Thyroid gland (tissue), 4 donors: ENCODE data around the gene HCN1. TPM values are rescaled to one million over a fixed set of nuclear protein-coding genes. Genes with fewer than 3 reads are reported as not detected.
A peak's percentile ranks its signal among the peaks of the same experiment; 100 is the strongest.

ENCODE experiments used
- DNase-seq, 2 donors: peaks; one replicate each; pipeline ENCODE4 v3.0.0-alpha.2; 2019
- H3K27ac ChIP-seq, 3 donors: fragments of 200-600 bp; sonication (generic); 1 replicate in 2 of 3; 2 replicates in 1 of 3; pipeline ENCODE4 v1.5.1; 2016 to 2019; ENCODE audit warnings: mild to moderate bottlenecking in 1 of 3, moderate library complexity in 1 of 3
- H3K27me3 ChIP-seq: fragments of 200-600 bp; sonication (generic); one replicate; pipeline ENCODE4 v1.5.1; 2019
- H3K36me3 ChIP-seq, 2 donors: fragments of 200-600 bp; sonication (generic); one replicate each; pipeline ENCODE4 v1.5.1; 2016 to 2019
- H3K4me1 ChIP-seq, 2 donors: fragments of 200-600 bp; sonication (generic); one replicate each; pipeline ENCODE4 v1.5.1; 2017 to 2019
- H3K4me3 ChIP-seq, 3 donors: fragments of 200-600 bp; sonication (generic); replicated peaks in 1 of 3; 1 replicate in 2 of 3; 2 replicates in 1 of 3; pipeline ENCODE4 v1.5.1; 2016; ENCODE audit warnings: mild to moderate bottlenecking in 1 of 3
- H3K9me3 ChIP-seq: fragments of 200-600 bp; sonication (generic); one replicate; pipeline ENCODE4 v1.5.1; 2017
- CTCF ChIP-seq, 6 experiments: fragments of 200-600 bp in 3 of 6; fragments of 450-650 bp in 3 of 6; sonication (generic) in 3 of 6; IDR thresholded peaks; one replicate each; pipeline ENCODE4 v1.5.1; 2016 to 2019; ENCODE audit warnings: antibody characterized with exemption in 6 of 6, mild to moderate bottlenecking in 2 of 6, inconsistent platforms in 1 of 6, moderate library complexity in 1 of 6
- POLR2A ChIP-seq, 2 donors: fragments of 450-650 bp; IDR thresholded peaks; one replicate each; pipeline ENCODE4 v1.6.1; 2017; ENCODE audit warnings: antibody characterized with exemption in 2 of 2, mild to moderate bottlenecking in 2 of 2, moderate library complexity in 1 of 2
- WGBS, 2 donors: methylation state at CpG; one replicate each; pipeline ENCODE4 v1.1.5; 2017; 5-methylcytosine and 5-hydroxymethylcytosine counted together
- intact Hi-C: fragments of 100-400 bp; cut with DNase I; formaldehyde crosslinking; loops from one replicate; pipeline ENCODE4 v1.15.1; 2023
- total RNA-seq, 4 donors: library from RNA; depleted of rRNA; stranded (reverse); fragments of >200 nt; gene quantifications; one replicate each; pipeline ENCODE4 v1.2.3, GENCODE V29; 2016

The HCN1 gene
- under 1 TPM; 0.17 to 0.40 (median 0.26) TPM for total RNA-seq

GRCh38 chr5:45696206-45696836, at the start of gene HCN1:
Gene HCN1, minus strand, starts transcription at chr5:45696380.
- intact Hi-C loops = no loop called here
- peak; percentile 79 to 88 for DNase-seq
- Histone ChIP-seq H3K27me3 (no peaks in the 10 kb centered on the region), H3K36me3 (no peaks in the 10 kb centered on the region), H3K9me3 (no peaks in the 10 kb centered on the region), H3K4me3 (peak within 1 kb of the TSS in 1 of 3 donors; percentile 19), H3K27ac (no peak within 1 kb of the TSS), H3K4me1 (peaks cover 0 to 11% of the 10 kb centered on the region in 2 donors)
- WGBS, 2 donors = 32 to 37% methylated on average over 13 to 15 of the region's 46 CpGs
- TF ChIP-seq POLR2A (IDR thresholded peaks at IDR 0.05) (no peak), CTCF (IDR thresholded peaks at IDR 0.05) (peak in 4 of 6 experiments; percentile 64 to 92 (median 72))

GRCh38 chr5:45741110-45741509, 44.9 kb upstream of the HCN1 start:
- WGBS, 2 donors = 20 to 29% methylated on average over 5 of the region's 5 CpGs
- intact Hi-C loops = no loop called here
- DNase-seq = no peak
- H3K4me1 ChIP-seq = no peaks in the 10 kb centered on the region
- TF ChIP-seq CTCF (IDR thresholded peaks at IDR 0.05) (no peak), POLR2A (IDR thresholded peaks at IDR 0.05) (no peak)
- no peaks in the 10 kb centered on the region for H3K27me3 ChIP-seq
- H3K27ac ChIP-seq = no peak overlapping the region
- H3K9me3 ChIP-seq = no peaks in the 10 kb centered on the region
- H3K36me3 ChIP-seq = no peaks in the 10 kb centered on the region
- no peak overlapping the region for H3K4me3 ChIP-seq

GRCh38 chr5:45737153-45737552, 41.0 kb upstream of the HCN1 start:
- intact Hi-C loops = no loop called here
- no peaks in the 10 kb centered on the region for H3K36me3 ChIP-seq
- TF ChIP-seq POLR2A (IDR thresholded peaks at IDR 0.05) = no peak
- TF ChIP-seq CTCF (IDR thresholded peaks at IDR 0.05) = no peak
- 63 to 66% methylated on average over 5 of the region's 5 CpGs for WGBS, 2 donors
- no peak overlapping the region for H3K4me3 ChIP-seq
- DNase-seq = no peak
- no peaks in the 10 kb centered on the region for H3K9me3 ChIP-seq
- H3K27ac ChIP-seq = no peak overlapping the region
- H3K4me1 ChIP-seq = no peaks in the 10 kb centered on the region
- no peaks in the 10 kb centered on the region for H3K27me3 ChIP-seq

GRCh38 chr5:45725537-45725936, 29.4 kb upstream of the HCN1 start:
- H3K27me3 ChIP-seq = no peaks in the 10 kb centered on the region
- intact Hi-C loops = no loop called here
- no peaks in the 10 kb centered on the region for H3K36me3 ChIP-seq
- H3K4me3 ChIP-seq = no peak overlapping the region
- DNase-seq = no peak
- no peak overlapping the region for H3K27ac ChIP-seq
- no peaks in the 10 kb centered on the region for H3K9me3 ChIP-seq
- TF ChIP-seq CTCF (IDR thresholded peaks at IDR 0.05) (no peak), POLR2A (IDR thresholded peaks at IDR 0.05) (no peak)
- no peaks in the 10 kb centered on the region for H3K4me1 ChIP-seq
- 55 to 69% methylated on average over 3 of the region's 3 CpGs for WGBS, 2 donors

GRCh38 chr5:45697201-45697600, 1.0 kb upstream of the HCN1 start:
- no peak overlapping the region for H3K4me3 ChIP-seq
- WGBS, 2 donors = 47 to 60% methylated on average over 6 of the region's 6 CpGs
- no peak overlapping the region for H3K27ac ChIP-seq

More at GRCh38 chr5:45697201-45697600, 1.0 kb upstream of the HCN1 start:
- peaks cover 0 to 11% of the 10 kb centered on the region in 2 donors for H3K4me1 ChIP-seq
- no peaks in the 10 kb centered on the region for H3K27me3 ChIP-seq
- TF ChIP-seq CTCF (IDR thresholded peaks at IDR 0.05) (no peak), POLR2A (IDR thresholded peaks at IDR 0.05) (no peak)
- intact Hi-C loops = no loop called here
- no peaks in the 10 kb centered on the region for H3K36me3 ChIP-seq
- no peaks in the 10 kb centered on the region for H3K9me3 ChIP-seq
- no peak for DNase-seq
